Heart left ventricle (tissue), 16 donors: Measurements from ENCODE around the gene C15orf40. TPM values are rescaled to one million over a fixed set of nuclear protein-coding genes. Genes with fewer than 3 reads are reported as not detected.
A peak's percentile ranks its signal among the peaks of the same experiment; 100 is the strongest.
"Not testable (repeated sequence)": the region's sequence is repeated elsewhere in the genome, so short reads cannot be mapped to it uniquely, and the experiment has no call there.

Experiments used
- ATAC-seq, 4 donors: fragments of 200-7000 bp; cut with Tn5 transposase; one replicate each; pipeline ENCODE4 v1.9.1; 2020 to 2022; ENCODE audit warnings: moderate library complexity in 4 of 4, mild to moderate bottlenecking in 3 of 4, moderate number of reproducible peaks in 1 of 4
- DNase-seq, 5 donors: peaks; one replicate each; pipeline ENCODE4 v3.0.0-alpha.2; 2020
- H3K27ac ChIP-seq, 12 donors: fragments of 200-600 bp; sonication (generic) in 4 of 12; one replicate each; pipeline versions ENCODE4 v1.5.0 to v1.8.0; 2016 to 2022; ENCODE audit warnings: mild to moderate bottlenecking in 2 of 12
- H3K27me3 ChIP-seq, 9 donors: fragments of 200-600 bp; sonication (generic) in 2 of 9; one replicate each; pipeline versions ENCODE4 v1.5.1 to v1.8.0; 2016 to 2022; ENCODE audit warnings: mild to moderate bottlenecking in 3 of 9
- H3K36me3 ChIP-seq, 9 donors: fragments of 200-600 bp; sonication (generic) in 2 of 9; one replicate each; pipeline versions ENCODE4 v1.5.0 to v1.8.0; 2018 to 2022; ENCODE audit warnings: mild to moderate bottlenecking in 2 of 9
- H3K4me1 ChIP-seq, 12 donors: fragments of 200-600 bp; sonication (generic) in 4 of 12; one replicate each; pipeline versions ENCODE4 v1.5.0 to v1.8.0; 2016 to 2022; ENCODE audit warnings: mild to moderate bottlenecking in 3 of 12
- H3K4me3 ChIP-seq, 12 donors: fragments of 200-600 bp; sonication (generic) in 4 of 12; one replicate each; pipeline versions ENCODE4 v1.5.0 to v1.8.0; 2017 to 2022; ENCODE audit warnings: mild to moderate bottlenecking in 9 of 12, moderate library complexity in 4 of 12
- H3K9me3 ChIP-seq, 12 donors: fragments of 200-600 bp; sonication (generic) in 4 of 12; one replicate each; pipeline versions ENCODE4 v1.5.0 to v1.8.0; 2016 to 2022; ENCODE audit warnings: mild to moderate bottlenecking in 1 of 12
- CTCF ChIP-seq, 12 donors: fragments of 200-600 bp; sonication (generic) in 4 of 12; IDR thresholded peaks; one replicate each; pipeline versions ENCODE4 v1.5.0 to v1.8.0; 2018 to 2022; ENCODE audit warnings: antibody characterized with exemption in 12 of 12, mild to moderate bottlenecking in 5 of 12
- POLR2A ChIP-seq, 2 donors: fragments of 450-650 bp; IDR thresholded peaks; one replicate each; pipeline ENCODE4 v1.6.1; 2017; ENCODE audit warnings: antibody characterized with exemption in 2 of 2, mild to moderate bottlenecking in 2 of 2, moderate library complexity in 2 of 2
- WGBS, 4 donors: extraction: QIAGEN DNeasy Blood & Tissue Kit in 2 of 4; methylation state at CpG; one replicate each; pipeline versions ENCODE4 v1.1.5 to v1.1.7; 2013 to 2018; 5-methylcytosine and 5-hydroxymethylcytosine counted together
- intact Hi-C, 10 donors: fragments of 100-400 bp; cut with DNase I; formaldehyde crosslinking; loops; one replicate each; pipeline versions ENCODE4 v1.11.1 to v1.14.2; 2022
- polyA plus RNA-seq, 2 donors: library from polyadenylated mRNA; stranded (reverse); fragments of 200-250 nt; gene quantifications; one replicate each; pipeline ENCODE4 v1.2.3, GENCODE V29; 2013
- total RNA-seq, 9 donors: library from RNA; depleted of rRNA in 2 of 9; stranded (reverse); fragments of >200 nt in 2 of 9; fragmentation: NEBNext Ultra II Directional in 3 of 9; extraction: Animal tissue kit (Norgen Biotek cat#: 25700) in 3 of 9; gene quantifications; one replicate each; pipeline versions ENCODE4 v1.1.0 to v1.2.4, GENCODE V29; 2016 to 2023
- donor health status: ischemic (EF 13 %, LVEDD 7.1; RV severe dilation, severe dysfunction).
- donor health status: healthy with polysubstance abuse.
- donor health status: DM: no; HTN: yes; CAD: no.
- donor health status: DM: no; HTN: no; CAD: no.
- donor health status: ischemic (EF 25% LVEDD 6.9; RV normal size, moderate dysfunction).
- donor health status: ischemic (EF 25% LVEDD 5.7; RV mildly dilated, moderate dysfunction).
- donor health status: healthy.
- donor health status: DM: yes; HTN: yes; CAD: no.
- donor health status: ischemic (EF 35%, LVEDD 5.7; RV mildly dilated, moderate dysfunction).
- donor health status: nonischemic (EF 11% LVEDD 7.7; RV severe dilation, severe dysfunction).
- donor health status: DM: yes; HTN: yes; CAD: no.
- donor health status: PGD.
- donor health status: ischemic (EF 29% LVEDD 5.4; RV normal size, mild dysfunction).
- donor health status: nonischemic (EF 23%, LVEDD 6.1; RV moderate dilation, normal function).

C15orf40 gene
- total and polyA plus RNA-seq, 11 donors, result 6.0 to 17.0 (median 9.4) TPM

GRCh38 chr15:82942691-82943090 is 68.7 kb downstream of the C15orf40 start:
- Histone ChIP-seq H3K36me3 (no peaks in the 10 kb centered on the region), H3K4me1 (peaks cover 0 to 4% (median 0%) of the 10 kb centered on the region in 12 donors), H3K9me3 (no peaks in the 10 kb centered on the region), H3K27me3 (no peaks in the 10 kb centered on the region), H3K27ac (no peak overlapping the region), H3K4me3 (no peak overlapping the region)
- intact Hi-C loops, result no loop called here
- no peak for DNase-seq
- no peak for TF ChIP-seq POLR2A (IDR thresholded peaks at IDR 0.05)
- TF ChIP-seq CTCF (IDR thresholded peaks at IDR 0.05), result no peak
- peak in 2 of 4 donors; percentile 18 to 62 for ATAC-seq
- 66 to 73% (median 70%) methylated on average over 8 of the region's 8 CpGs for WGBS, 4 donors

GRCh38 chr15:82939678-82940077 is 71.8 kb downstream of the C15orf40 start:
- not testable (repeated sequence) for H3K4me1 ChIP-seq, H3K4me3 ChIP-seq, H3K27ac ChIP-seq, H3K27me3 ChIP-seq, H3K9me3 ChIP-seq, ATAC-seq, H3K36me3 ChIP-seq, DNase-seq
- WGBS, 4 donors, result 92 to 96% (median 95%) methylated on average over 6 of the region's 6 CpGs
- intact Hi-C loops, result loop anchor here in 1 of 10 donors (10.0 kb wide), 1 partner anchor 65 kb away; no protein-coding TSS in a partner anchor

Other genes starting within 250 kb of the C15orf40 start
- 100 to 1,000 TPM in 1 of 9 donors, 10 to 100 TPM in 8; 11.7 to 140 (median 71.6) TPM for gene FSD2, start 205.6 kb downstream of the C15orf40 start, total RNA-seq
- gene FSD2, start 205.6 kb downstream of the C15orf40 start, polyA plus RNA-seq, result 10 to 100 TPM in 1 of 2 donors, 1 to 10 TPM in 1; 3.6 to 29.8 TPM
- 1 to 10 TPM; 4.6 to 9.1 (median 6.3) TPM for gene WHAMM, start 202.0 kb downstream of the C15orf40 start, total RNA-seq
- 1 to 10 TPM; 2.8 to 7.4 TPM for gene WHAMM, start 202.0 kb downstream of the C15orf40 start, polyA plus RNA-seq
- 10 to 100 TPM; 30.4 to 60.5 (median 38.2) TPM for gene HOMER2, start 58.9 kb downstream of the C15orf40 start, total RNA-seq
- gene HOMER2, start 58.9 kb downstream of the C15orf40 start, polyA plus RNA-seq, result 10 to 100 TPM; 15.2 to 16.9 TPM
- 10 to 100 TPM; 11.0 to 17.0 (median 14.9) TPM for gene RAMAC, start 25.4 kb downstream of the C15orf40 start, total RNA-seq
- 10 to 100 TPM; 13.9 to 25.5 TPM for gene RAMAC, start 25.4 kb downstream of the C15orf40 start, polyA plus RNA-seq
- 100 to 1,000 TPM; 109 to 192 (median 140) TPM for gene BTBD1, start 55.6 kb upstream of the C15orf40 start, total RNA-seq
- gene BTBD1, start 55.6 kb upstream of the C15orf40 start, polyA plus RNA-seq, result 100 to 1,000 TPM in 1 of 2 donors, 10 to 100 TPM in 1; 15.2 to 103 TPM
- 1 to 10 TPM; 2.6 to 9.4 (median 4.7) TPM for gene TM6SF1, start 96.0 kb upstream of the C15orf40 start, total RNA-seq
- 1 to 10 TPM; 2.7 to 5.6 TPM for gene TM6SF1, start 96.0 kb upstream of the C15orf40 start, polyA plus RNA-seq
- 10 to 100 TPM; 26.4 to 50.7 (median 40.1) TPM for gene HDGFL3, start 196.2 kb upstream of the C15orf40 start, total RNA-seq
- gene HDGFL3, start 196.2 kb upstream of the C15orf40 start, polyA plus RNA-seq, result 10 to 100 TPM in 1 of 2 donors, 1 to 10 TPM in 1; 9.6 to 22.3 TPM